Measurements from ENCODE around the gene STK32B. TPM values are rescaled to one million over a fixed set of nuclear protein-coding genes. Genes with fewer than 3 reads are reported as not detected.

STK32B gene
- total RNA-seq, 1 donor from 2014 or later, result 4.3 TPM

DNA sequence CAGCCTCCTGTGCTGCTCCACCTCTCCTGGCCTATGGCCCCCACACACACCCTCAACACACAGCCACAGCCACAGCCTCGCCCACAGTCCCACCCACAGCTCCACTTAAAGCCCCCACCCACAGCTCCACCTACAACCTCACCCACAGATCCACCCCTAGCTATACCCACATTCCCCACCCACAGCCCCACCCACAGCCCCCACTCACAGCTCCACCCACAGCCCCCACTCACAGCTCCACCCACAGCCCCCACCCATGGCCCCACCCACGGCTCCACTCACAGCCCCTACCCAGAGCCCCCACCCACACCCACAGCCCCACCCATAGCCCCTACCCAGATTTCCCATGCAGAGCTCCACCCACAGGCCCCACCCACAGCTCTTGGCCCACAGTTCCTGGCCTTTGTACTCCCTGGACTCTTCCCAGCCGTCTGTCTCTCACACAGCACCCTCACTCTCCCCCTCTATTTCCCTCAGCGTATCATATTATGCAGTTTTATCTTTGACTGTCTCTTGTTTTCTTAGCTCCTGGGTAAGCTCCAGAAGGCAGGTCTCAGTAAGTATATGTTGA lies 334.5 kb downstream of the STK32B start:
- DNase-seq (ENCODE audit: low spot score), result no peak

- no peak for DNase-seq (ENCODE audit: low spot score)
Observed at GRCh38 chr4:5386921-5387320, 335.6 kb downstream of the STK32B start.

GRCh38 chr4:5387457-5387856 lies 336.2 kb downstream of the STK32B start:
- DNase-seq (ENCODE audit: low spot score), result no peak

- no peak for DNase-seq (ENCODE audit: low spot score)
Observed at GRCh38 chr4:5389756-5390310, 338.6 kb downstream of the STK32B start.

GRCh38 chr4:5391492-5391891 lies 340.2 kb downstream of the STK32B start:
- DNase-seq (ENCODE audit: low spot score), result no peak

- no peak for DNase-seq (ENCODE audit: low spot score)
Observed at GRCh38 chr4:5393911-5394513, 342.7 kb downstream of the STK32B start.

- no peak for DNase-seq (ENCODE audit: low spot score)
Observed at GRCh38 chr4:5395781-5396180, 344.5 kb downstream of the STK32B start.

DNA sequence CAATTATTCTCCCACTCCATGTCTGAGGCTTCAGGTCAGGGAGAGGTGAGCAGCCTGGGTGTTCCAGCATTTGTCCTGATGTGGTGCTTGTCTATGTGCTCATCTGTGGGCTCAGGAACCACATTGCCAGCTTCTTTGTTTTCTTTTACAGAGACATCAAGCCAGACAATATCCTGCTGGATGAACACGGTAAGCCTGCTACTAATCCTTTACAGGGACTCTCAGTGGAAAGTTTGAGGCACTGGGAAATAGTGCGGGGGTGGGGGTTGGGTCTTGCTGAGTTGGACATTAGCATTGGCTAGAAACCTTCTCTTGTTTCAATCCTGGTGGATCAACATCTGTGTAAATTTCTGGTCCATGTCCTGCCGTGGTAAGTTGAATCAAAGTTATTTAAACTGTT lies 346.8 kb downstream of the STK32B start:
- no peak for DNase-seq (ENCODE audit: low spot score)

GRCh38 chr4:5399124-5399523 lies 347.8 kb downstream of the STK32B start:
- no peak for DNase-seq (ENCODE audit: low spot score)

DNA sequence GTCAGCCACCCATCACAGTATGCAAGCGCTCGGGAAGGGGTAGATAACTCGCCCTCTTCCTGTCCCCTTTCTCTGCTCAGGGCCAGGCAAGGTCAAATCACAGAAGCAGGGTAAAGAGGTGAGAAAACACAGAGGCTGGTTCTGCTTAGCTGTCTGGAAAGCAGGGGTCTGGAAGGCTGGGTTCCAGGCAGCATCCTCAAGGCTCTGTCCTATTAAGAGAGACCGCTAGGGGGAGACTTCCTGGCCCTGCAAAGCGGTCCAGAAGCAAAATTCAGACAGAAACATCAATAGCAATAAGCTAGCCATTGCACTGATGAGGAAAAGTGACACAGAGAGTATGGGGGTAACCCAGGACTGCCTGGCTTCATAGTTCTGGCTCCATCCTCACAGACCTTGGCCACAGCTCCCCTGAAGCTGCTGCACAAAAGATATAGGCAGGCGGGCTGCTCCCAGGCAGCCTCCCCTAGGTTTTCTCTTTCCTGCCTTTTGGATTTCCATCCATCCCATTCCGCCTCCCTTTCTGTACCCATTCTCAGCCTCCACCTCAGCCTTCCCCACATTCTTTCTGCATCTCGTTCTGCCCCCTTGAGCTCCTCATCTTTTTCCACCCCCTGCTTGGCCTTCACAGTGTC lies 348.6 kb downstream of the STK32B start:
- no peak for DNase-seq (ENCODE audit: low spot score)

DNA sequence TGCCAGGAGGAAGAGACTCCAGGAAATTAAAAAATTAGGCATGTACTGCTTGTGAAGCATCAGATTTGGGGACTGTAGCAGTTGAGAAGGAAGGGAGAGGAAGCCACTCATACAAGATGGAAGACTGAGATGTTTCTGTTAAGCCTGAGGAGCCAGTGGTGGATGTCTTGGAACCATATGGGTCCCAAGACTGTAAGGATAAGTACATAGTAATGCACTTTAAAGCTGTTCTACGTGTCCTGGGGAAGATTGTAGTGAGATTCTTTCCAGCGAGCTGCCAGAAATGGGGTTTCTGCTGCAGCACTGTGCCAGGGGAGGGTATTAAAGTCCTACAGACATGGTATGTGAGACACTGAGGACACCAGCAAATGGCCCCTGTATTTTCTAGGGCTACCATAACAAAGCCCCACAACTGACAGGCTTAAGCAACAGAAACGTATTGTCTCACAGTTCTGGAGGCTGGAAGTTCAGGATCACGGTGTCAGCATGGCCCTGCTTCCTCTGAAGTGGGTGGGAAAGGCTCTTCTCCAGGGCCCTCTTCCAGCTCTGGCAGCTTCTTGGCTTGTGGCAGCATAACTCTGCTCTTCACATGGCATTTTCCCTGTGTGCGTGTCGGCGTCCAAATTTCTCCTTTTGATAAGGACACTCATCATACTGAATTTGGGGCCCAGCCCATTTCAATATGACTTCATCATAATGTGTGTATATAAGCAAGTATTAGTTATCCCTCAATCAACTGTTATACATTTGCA lies 352.6 kb downstream of the STK32B start:
- DNase-seq (ENCODE audit: low spot score), result no peak

DNA sequence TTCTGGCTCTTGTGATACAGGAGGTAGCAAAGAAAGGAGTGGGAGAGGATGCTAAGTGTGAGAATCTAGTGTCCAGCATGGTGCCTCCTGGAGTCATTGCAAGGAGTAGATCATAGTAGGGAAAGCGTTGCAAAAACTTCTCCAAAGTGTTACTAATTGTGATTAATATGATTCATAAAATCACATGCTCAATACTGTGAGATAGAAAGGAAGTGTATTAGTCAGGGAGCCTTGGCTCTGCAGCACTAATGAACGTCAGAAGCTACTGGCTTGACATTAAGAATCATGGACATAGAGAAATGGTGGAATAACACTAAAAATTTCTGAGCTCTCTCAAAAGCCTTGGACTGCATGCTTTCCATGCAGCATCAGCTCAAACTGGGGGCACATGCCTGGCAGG lies 358.0 kb downstream of the STK32B start:
- DNase-seq (ENCODE audit: low spot score), result no peak

- DNase-seq (ENCODE audit: low spot score), result no peak
Observed at GRCh38 chr4:5409972-5410618, 358.8 kb downstream of the STK32B start.

DNA sequence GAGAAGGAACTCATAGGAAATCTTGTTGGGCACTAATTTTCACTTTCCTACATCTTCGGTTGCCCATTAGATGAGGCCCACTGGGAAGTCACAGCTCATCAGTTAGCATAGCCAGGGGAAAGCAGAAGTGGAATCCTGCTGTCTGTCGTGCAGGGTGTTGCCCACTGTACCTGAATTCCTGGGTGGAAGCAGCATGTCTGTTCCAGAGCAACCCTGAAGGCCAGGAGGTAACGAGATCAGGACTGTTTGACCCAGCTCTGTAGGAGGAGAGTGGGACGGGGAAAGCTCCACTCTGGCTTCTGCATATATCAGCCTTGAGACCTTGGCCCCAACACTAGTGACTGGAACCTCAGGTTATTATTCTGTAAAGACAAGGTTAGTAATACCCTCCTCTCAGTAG lies 361.0 kb downstream of the STK32B start:
- DNase-seq (ENCODE audit: low spot score), result no peak

- no peak for DNase-seq (ENCODE audit: low spot score)
Observed at GRCh38 chr4:5412751-5413150, 361.5 kb downstream of the STK32B start.

DNA sequence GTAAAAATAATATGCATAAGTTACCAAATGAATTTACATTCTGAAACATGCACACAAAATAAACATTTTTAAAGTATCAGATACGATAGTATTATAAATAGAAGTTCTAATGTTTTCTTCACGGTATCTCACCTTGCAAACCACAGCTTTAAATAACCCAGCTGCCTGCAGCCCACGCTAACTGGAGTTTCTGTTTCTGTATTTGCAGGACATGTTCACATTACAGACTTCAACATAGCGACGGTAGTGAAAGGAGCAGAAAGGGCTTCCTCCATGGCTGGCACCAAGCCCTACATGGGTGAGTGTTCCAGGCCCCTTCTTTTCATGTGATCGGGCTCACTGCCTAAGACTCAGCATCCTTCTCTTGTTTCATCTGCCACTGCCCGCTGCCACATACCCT lies 365.4 kb downstream of the STK32B start:
- no peak for DNase-seq (ENCODE audit: low spot score)

DNA sequence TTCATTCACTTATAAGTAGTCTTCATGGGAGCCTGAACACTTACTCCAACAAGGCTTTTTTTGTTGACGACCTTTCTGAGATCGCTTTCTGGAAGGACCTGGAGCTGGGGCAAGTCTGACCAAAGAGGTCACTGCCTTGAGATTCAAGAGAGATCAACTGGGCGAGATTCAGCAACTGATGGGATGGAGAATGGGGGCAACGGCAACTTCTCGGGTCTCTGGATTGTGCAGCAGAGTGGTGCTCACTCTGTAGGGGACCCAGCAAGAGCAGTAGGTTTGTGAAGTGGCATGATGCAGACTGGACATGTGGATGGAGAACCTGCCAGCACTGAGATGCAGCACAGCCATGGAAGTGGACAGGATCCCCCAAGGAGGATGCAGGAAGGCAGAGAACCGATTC lies 369.0 kb downstream of the STK32B start:
- DNase-seq (ENCODE audit: low spot score), result no peak

DNA sequence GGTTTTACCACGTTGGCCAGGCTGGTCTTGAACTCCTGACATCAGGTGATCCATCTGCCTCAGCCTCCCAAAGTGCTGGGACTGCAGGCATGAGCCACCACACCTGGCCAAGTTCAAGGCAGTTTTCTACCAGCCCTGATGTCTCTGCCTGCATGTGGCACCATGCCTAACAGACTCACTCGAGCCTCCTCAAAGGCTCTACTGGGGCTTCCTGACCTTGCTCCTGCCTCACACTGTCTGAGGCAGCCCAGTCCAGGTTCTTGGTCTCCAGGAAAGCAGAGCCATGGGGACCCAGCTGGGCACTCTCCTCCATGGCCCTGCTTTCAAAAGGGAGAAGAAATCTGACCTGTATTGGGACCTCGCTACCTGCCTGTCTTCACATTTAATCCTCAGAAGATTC lies 370.1 kb downstream of the STK32B start:
- no peak for DNase-seq (ENCODE audit: low spot score)

DNA sequence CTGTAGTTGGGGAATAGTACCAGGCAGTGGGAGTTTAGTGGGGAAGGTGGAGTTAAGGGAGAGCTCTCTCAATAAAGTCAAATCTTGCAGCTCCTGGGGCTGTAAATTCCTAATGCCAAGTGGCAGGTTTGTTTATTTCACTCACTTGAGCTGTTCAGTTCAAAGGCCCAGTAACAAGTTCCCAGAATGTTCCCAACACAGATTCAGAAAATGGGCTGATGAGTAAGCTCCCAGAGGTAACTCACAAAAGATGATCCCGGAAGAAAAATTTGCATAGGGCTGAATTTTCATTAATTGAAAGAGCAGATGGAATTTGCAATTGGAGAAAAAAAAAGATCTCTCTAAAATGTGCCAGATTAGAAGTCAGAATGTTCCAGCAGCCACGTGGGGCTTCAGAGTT lies 370.9 kb downstream of the STK32B start:
- no peak for DNase-seq (ENCODE audit: low spot score)

DNA sequence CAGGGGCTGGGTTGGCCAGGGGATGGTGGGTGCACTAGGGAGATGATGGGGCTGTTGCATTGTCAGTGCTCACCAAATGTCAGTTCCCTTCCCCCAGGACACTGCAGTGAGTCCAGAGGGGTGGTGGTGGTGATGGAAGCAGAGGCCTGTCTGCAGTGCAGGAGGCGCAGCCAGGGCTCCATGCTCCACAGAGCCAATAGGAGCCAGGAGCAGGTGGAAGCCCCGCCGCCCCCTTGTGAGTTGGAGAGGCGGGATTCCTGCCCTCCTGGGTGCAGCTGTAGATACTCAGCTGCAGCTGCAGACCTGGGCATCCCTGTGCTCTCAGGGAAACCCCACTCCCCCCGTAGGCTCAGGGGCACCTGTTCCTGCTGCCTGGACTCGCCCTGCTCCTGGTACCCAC lies 372.4 kb downstream of the STK32B start:
- DNase-seq (ENCODE audit: low spot score), result no peak

DNA sequence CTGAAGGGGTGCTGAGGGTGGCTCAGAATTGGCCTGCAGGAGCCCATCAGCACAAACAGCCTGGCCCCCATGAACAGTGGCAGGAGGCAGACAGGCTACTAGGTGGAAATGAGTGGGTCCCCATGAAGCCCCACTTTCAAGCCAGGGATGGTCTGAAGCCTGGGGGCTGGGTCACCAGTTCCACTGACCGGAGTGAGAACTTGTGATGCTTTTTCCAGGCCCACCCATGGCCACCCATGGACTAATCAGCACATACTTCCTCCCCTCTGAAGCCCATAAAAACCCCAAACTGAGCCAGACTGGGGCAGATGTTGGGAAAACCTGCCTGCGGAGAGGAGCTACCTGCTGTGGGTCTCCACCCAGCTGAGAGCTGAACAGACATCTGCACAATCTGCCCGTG lies 372.9 kb downstream of the STK32B start:
- DNase-seq (ENCODE audit: low spot score), result no peak

DNA sequence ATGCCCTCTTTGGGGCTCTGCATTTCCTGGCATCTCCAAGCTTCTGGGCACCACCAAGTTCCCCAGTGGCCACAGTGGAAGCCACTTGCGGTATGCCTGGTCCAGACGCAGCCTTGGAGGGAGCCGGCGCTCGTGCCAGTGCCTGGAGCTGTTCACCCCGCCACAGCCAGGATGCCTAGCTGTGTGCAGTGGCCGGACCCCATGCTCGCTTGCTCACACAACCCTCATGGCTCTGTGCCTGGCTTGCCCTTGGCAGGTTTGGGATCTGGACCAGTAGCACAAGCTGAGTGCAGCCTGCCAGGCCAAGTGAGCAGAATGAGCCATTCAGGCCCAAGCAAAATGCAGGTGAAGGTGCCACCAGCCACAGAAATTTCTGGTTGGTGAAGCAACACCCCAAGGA lies 373.6 kb downstream of the STK32B start:
- DNase-seq (ENCODE audit: low spot score), result no peak
